Hepatocyte (in vitro differentiated cells): ENCODE measurements around the gene EID2. TPM values are rescaled to one million over a fixed set of nuclear protein-coding genes. Genes with fewer than 3 reads are reported as not detected.

Experiments used
- DNase-seq: peaks from one replicate; pipeline ENCODE4 v3.0.0-alpha.2; 2016; ENCODE audit warnings: low spot score
- H2AFZ ChIP-seq: fragments of 200-600 bp; sonication (generic); 2 replicates; pipeline ENCODE4 v1.6.0; 2016; ENCODE audit warnings: antibody characterized with exemption, mild to moderate bottlenecking
- H3K27ac ChIP-seq: fragments of 200-600 bp; sonication (generic); 2 replicates; pipeline ENCODE4 v1.5.1; 2016; ENCODE audit warnings: mild to moderate bottlenecking
- H3K27me3 ChIP-seq: fragments of 200-600 bp; sonication (generic); 2 replicates; pipeline ENCODE4 v1.6.1; 2016
- H3K36me3 ChIP-seq: fragments of 200-600 bp; sonication (generic); replicated peaks from 2 replicates; pipeline ENCODE4 v1.5.1; 2016; ENCODE audit warnings: low read depth; ENCODE audit not compliant: insufficient read depth
- H3K4me1 ChIP-seq: fragments of 200-600 bp; sonication (generic); 2 replicates; pipeline ENCODE4 v1.5.1; 2016; ENCODE audit warnings: mild to moderate bottlenecking, moderate library complexity; ENCODE audit not compliant: insufficient read depth
- H3K4me2 ChIP-seq: fragments of 200-600 bp; sonication (generic); 2 replicates; pipeline ENCODE4 v1.6.0; 2016
- H3K4me3 ChIP-seq: fragments of 200-600 bp; sonication (generic); 2 replicates; pipeline ENCODE4 v1.5.1; 2016; ENCODE audit warnings: mild to moderate bottlenecking
- H3K79me2 ChIP-seq: fragments of 200-600 bp; sonication (generic); 2 replicates; pipeline ENCODE4 v1.6.0; 2017; ENCODE audit warnings: mild to moderate bottlenecking
- H3K9me2 ChIP-seq: fragments of 200-600 bp; sonication (generic); replicated peaks from 2 replicates; pipeline ENCODE4 v1.6.0; 2017; ENCODE audit warnings: mild to moderate bottlenecking; ENCODE audit not compliant: insufficient read depth
- H3K9me3 ChIP-seq: fragments of 200-600 bp; sonication (generic); 2 replicates; pipeline ENCODE4 v1.5.1; 2016; ENCODE audit warnings: low read depth, mild to moderate bottlenecking
- H4K20me1 ChIP-seq: fragments of 200-600 bp; sonication (generic); 2 replicates; pipeline ENCODE4 v1.6.0; 2016; ENCODE audit warnings: mild to moderate bottlenecking; ENCODE audit not compliant: insufficient read depth, poor library complexity, severe bottlenecking
- EZH2 ChIP-seq: fragments of 200-600 bp; sonication (generic); IDR thresholded peaks from 2 replicates; pipeline ENCODE4 v1.6.1; 2016; ENCODE audit warnings: antibody characterized with exemption, mild to moderate bottlenecking, borderline replicate concordance
- EZH2phosphoT487 ChIP-seq: fragments of 200-600 bp; sonication (generic); IDR thresholded peaks from one replicate; pipeline ENCODE4 v1.6.1; 2018; ENCODE audit warnings: antibody characterized with exemption, mild to moderate bottlenecking, low read depth, moderate library complexity; ENCODE audit not compliant: unreplicated experiment, severe bottlenecking
- whole genome bisulfite sequencing: methylation state at CpG from one replicate; pipeline ENCODE4 v1.1.6; 2016; ENCODE audit warnings: low lambda C conversion rate; ENCODE audit errors: missing lambda C conversion rate; 5-methylcytosine and 5-hydroxymethylcytosine counted together
- polyA plus RNA-seq: library from polyadenylated mRNA; unstranded; fragments of >200 nt; fragmentation: Nextera tagmentation; extraction: Ambion mirVana; gene quantifications from 2 replicates; pipeline ENCODE4 v1.2.1, GENCODE V29; 2016
- total RNA-seq: library from RNA; depleted of rRNA; stranded (reverse); fragments of >200 nt; gene quantifications from 2 replicates; pipeline ENCODE4 v1.2.3, GENCODE V29; 2014
- TF ChIP-seq, protein P1 (sequence below): fragments of 200-600 bp; sonication (generic); IDR thresholded peaks from 2 replicates; pipeline ENCODE4 v1.5.1; 2016; ENCODE audit warnings: antibody characterized with exemption, mild to moderate bottlenecking; ENCODE audit not compliant: poor library complexity

The EID2 gene
- total and polyA plus RNA-seq, 2 experiments from 2014 or later = 18.6 to 29.3 TPM

DNA sequence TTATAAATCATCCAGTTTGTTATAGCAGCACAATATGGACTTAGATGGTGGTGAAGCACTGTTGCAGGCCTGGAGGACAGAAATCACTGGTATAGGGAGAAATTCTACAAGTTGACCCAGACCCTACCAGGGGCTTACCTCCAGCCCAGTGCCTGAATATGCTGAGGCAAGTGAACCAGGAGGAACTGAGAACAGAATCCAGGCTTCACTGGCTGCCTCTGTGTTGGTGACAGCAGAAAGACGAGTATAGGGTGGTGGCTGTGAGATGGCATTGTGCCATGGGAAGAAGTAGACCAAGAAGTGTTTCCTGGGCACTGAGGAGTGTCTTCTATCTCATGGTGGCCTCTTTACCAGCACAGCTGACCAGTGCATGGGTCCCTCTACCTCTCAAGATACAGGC, 15.9 kb upstream of the EID2 start:
- Histone ChIP-seq H3K4me3 (no peak overlapping the region), H4K20me1 (no peaks in the 10 kb centered on the region), H3K79me2 (no peaks in the 10 kb centered on the region), H3K9me3 (no peaks in the 10 kb centered on the region), H3K27me3 (peaks cover 18% of the 10 kb centered on the region), H3K27ac (no peak overlapping the region), H3K36me3 (no peaks in the 10 kb centered on the region), H3K4me2 (no peak overlapping the region), H3K4me1 (no peaks in the 10 kb centered on the region), H2AFZ (no peak overlapping the region), H3K9me2 (no peaks in the 10 kb centered on the region)
- no peak for TF ChIP-seq EZH2
- TF ChIP-seq, protein P1, sequence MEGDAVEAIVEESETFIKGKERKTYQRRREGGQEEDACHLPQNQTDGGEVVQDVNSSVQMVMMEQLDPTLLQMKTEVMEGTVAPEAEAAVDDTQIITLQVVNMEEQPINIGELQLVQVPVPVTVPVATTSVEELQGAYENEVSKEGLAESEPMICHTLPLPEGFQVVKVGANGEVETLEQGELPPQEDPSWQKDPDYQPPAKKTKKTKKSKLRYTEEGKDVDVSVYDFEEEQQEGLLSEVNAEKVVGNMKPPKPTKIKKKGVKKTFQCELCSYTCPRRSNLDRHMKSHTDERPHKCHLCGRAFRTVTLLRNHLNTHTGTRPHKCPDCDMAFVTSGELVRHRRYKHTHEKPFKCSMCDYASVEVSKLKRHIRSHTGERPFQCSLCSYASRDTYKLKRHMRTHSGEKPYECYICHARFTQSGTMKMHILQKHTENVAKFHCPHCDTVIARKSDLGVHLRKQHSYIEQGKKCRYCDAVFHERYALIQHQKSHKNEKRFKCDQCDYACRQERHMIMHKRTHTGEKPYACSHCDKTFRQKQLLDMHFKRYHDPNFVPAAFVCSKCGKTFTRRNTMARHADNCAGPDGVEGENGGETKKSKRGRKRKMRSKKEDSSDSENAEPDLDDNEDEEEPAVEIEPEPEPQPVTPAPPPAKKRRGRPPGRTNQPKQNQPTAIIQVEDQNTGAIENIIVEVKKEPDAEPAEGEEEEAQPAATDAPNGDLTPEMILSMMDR = no peak
- no peak for TF ChIP-seq EZH2phosphoT487
- no peak for DNase-seq
- 60% methylated on average over 1 of the region's 1 CpG for WGBS

DNA sequence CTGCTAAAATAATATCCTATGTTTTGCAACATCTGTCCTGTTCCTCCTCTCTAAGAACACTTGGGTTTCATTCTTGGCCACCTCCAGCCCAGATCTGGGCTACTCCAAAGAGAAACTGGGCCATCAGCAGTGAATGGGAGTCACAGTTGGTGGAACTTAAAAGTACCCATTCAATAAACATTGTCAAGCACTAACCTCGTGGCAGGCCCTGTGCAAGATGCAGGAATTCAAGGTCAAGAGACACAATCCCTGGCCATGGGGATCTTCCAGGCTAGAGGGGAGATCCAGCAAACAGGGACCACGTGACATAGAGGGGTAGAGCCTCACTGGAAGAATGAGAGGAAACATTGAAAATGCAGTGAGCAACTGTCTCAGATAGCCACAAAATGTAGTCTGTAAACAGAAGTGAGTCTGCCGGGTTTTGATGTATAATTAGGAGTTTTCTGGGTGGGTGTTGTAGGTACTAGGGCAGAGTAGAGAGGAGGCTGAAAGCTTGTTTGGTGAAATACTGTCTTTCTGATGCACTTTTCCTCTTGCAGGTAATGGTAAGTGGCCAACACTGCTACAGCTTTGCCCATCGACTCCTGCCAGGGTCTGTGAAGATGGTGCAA, 14.8 kb upstream of the EID2 start:
- no peak overlapping the region for H2AFZ ChIP-seq
- no peaks in the 10 kb centered on the region for H3K9me2 ChIP-seq
- H3K27me3 ChIP-seq = peaks cover 10% of the 10 kb centered on the region
- no peaks in the 10 kb centered on the region for H3K36me3 ChIP-seq
- TF ChIP-seq EZH2phosphoT487 (no peak), EZH2 (no peak)
- TF ChIP-seq, protein P1 = no peak
- no peaks in the 10 kb centered on the region for H3K9me3 ChIP-seq
- no peak overlapping the region for H3K4me3 ChIP-seq
- no peak overlapping the region for H3K27ac ChIP-seq
- no peaks in the 10 kb centered on the region for H4K20me1 ChIP-seq
- H3K4me2 ChIP-seq = no peak overlapping the region
- DNase-seq = no peak
- no peaks in the 10 kb centered on the region for H3K4me1 ChIP-seq
- H3K79me2 ChIP-seq = no peaks in the 10 kb centered on the region
- WGBS = 83% methylated on average over 4 of the region's 4 CpGs

DNA sequence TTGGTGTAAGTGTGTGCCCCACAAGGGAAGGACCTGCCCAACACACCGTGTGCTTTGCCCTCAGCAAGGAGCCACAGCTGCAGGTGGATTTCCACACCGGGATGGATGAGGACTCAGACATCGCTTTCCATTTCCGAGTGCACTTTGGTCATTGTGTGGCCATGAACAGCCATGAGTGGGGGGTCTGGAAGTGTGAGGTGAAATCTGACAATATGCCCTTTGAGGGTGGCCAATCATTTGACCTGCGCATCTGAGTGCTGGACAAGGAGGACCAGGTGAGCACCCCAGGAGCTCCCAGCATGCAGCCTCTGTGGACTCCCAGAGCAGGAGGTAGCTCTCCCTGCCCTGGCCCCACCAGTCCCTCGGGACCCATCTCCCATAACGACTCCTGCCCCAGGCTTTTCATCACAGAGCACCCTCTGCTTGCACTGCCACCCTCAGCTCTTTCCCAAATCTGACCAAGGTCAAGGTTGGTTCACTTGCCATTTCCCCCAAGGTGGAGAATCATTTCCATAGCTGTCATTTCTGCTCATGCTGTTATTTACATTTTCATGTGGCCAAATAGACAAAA, 13.2 kb upstream of the EID2 start:
- H2AFZ ChIP-seq = no peak overlapping the region
- no peaks in the 10 kb centered on the region for H4K20me1 ChIP-seq
- no peak overlapping the region for H3K27ac ChIP-seq
- H3K9me3 ChIP-seq = no peaks in the 10 kb centered on the region
- no peak overlapping the region for H3K4me2 ChIP-seq
- no peaks in the 10 kb centered on the region for H3K9me2 ChIP-seq
- no peak for DNase-seq
- WGBS = 70% methylated on average over 7 of the region's 7 CpGs
- H3K36me3 ChIP-seq = no peaks in the 10 kb centered on the region
- H3K27me3 ChIP-seq = peaks cover 8% of the 10 kb centered on the region
- TF ChIP-seq EZH2phosphoT487 = no peak
- no peak for TF ChIP-seq EZH2
- TF ChIP-seq, protein P1 = no peak
- H3K4me3 ChIP-seq = no peak overlapping the region
- H3K79me2 ChIP-seq = no peaks in the 10 kb centered on the region
- no peaks in the 10 kb centered on the region for H3K4me1 ChIP-seq
